K562 (cell line): ENCODE measurements around the gene SND1. TPM values are rescaled to one million over a fixed set of nuclear protein-coding genes. Genes with fewer than 3 reads are reported as not detected.

Source experiments
- CBFA2T2 ChIP-seq: fragments of 450-650 bp; conservative IDR thresholded peaks from 2 replicates; pipeline ENCODE4 v1.6.1; 2017; ENCODE audit warnings: mild to moderate bottlenecking
- DMBX1 ChIP-seq: fragments of 250-450 bp; sonication (Bioruptor Pico); IDR thresholded peaks from 2 replicates; pipeline ENCODE4 v1.8.0; 2022; ENCODE audit warnings: inconsistent platforms, mild to moderate bottlenecking, moderate library complexity, borderline replicate concordance
- DNMT1 ChIP-seq: fragments of 450-650 bp; IDR thresholded peaks from 2 replicates; pipeline ENCODE4 v1.6.1; 2016; ENCODE audit warnings: antibody characterized with exemption, mild to moderate bottlenecking
- KAT7 ChIP-seq: sonication (generic); formaldehyde crosslinking; IDR thresholded peaks from 2 replicates; pipeline ENCODE4 v1.8.0; 2022; ENCODE audit warnings: missing genetic modification reagents, mild to moderate bottlenecking, borderline replicate concordance
- NR2C2 ChIP-seq, 2 experiments: fragments of 200-800 bp in 1 of 2; sonication (Bioruptor generic) in 1 of 2; sonication (generic) in 1 of 2; formaldehyde crosslinking in 1 of 2; IDR thresholded peaks; 2 replicates each; pipeline versions ENCODE4 v1.6.1 to v1.8.0; 2016 to 2022; ENCODE audit warnings: mild to moderate bottlenecking in 1 of 2, missing compliant biosample characterization in 1 of 2, missing genetic modification characterization in 1 of 2, missing genetic modification reagents in 1 of 2
- PKNOX1 ChIP-seq: fragments of 450-650 bp; IDR thresholded peaks from 2 replicates; pipeline ENCODE4 v1.6.1; 2016
- PTRF ChIP-seq: fragments of 450-650 bp; IDR thresholded peaks from 2 replicates; pipeline ENCODE4 v1.6.1; 2016; ENCODE audit warnings: mild to moderate bottlenecking, missing genetic modification characterization, missing compliant biosample characterization
- RFX5 ChIP-seq: IDR thresholded peaks from 2 replicates; pipeline ENCODE4 v1.6.1; 2011; ENCODE audit warnings: low read depth, mild to moderate bottlenecking, improper control_type of control experiment, low read length
- SMARCA5 ChIP-seq: fragments of 450-650 bp; IDR thresholded peaks from 2 replicates; pipeline ENCODE4 v1.6.1; 2016
- TCF3 ChIP-seq: sonication (generic); formaldehyde crosslinking; IDR thresholded peaks from 2 replicates; pipeline ENCODE4 v1.4.0; 2020; ENCODE audit warnings: mild to moderate bottlenecking, missing genetic modification reagents
- TCF7L2 ChIP-seq: fragments of 150-350 bp; IDR thresholded peaks from 2 replicates; pipeline ENCODE4 v1.6.1; 2016; ENCODE audit warnings: low read depth, mild to moderate bottlenecking, low read length, moderate library complexity
- TSHZ1 ChIP-seq: fragments of 250-450 bp; sonication (Bioruptor Pico); IDR thresholded peaks from 2 replicates; pipeline ENCODE4 v1.4.0; 2020; ENCODE audit warnings: mild to moderate bottlenecking, moderate library complexity
- U2AF2 ChIP-seq: fragments of 200-400 bp; formaldehyde crosslinking; optimal IDR thresholded peaks from 2 replicates; pipeline ENCODE3; 2017; ENCODE audit warnings: low read depth, mild to moderate bottlenecking, low read length
- ZBTB33 ChIP-seq: sonication (generic); formaldehyde crosslinking; IDR thresholded peaks from 2 replicates; pipeline ENCODE4 v1.8.1; 2023; ENCODE audit warnings: mild to moderate bottlenecking, missing genetic modification reagents
- ZC3H4 ChIP-seq: sonication (generic); formaldehyde crosslinking; IDR thresholded peaks from 2 replicates; pipeline ENCODE4 v1.9.0; 2021; ENCODE audit warnings: missing genetic modification reagents, borderline replicate concordance
- ZFPM2 ChIP-seq: fragments of 250-450 bp; sonication (Bioruptor Pico); IDR thresholded peaks from 2 replicates; pipeline ENCODE4 v1.5.1; 2022; ENCODE audit warnings: mild to moderate bottlenecking
- ZNF197 ChIP-seq: fragments of 200-800 bp; sonication (Bioruptor generic); IDR thresholded peaks from 2 replicates; pipeline ENCODE4 v1.6.1; 2016; ENCODE audit warnings: low read depth, missing genetic modification characterization, missing compliant biosample characterization
- ZNF444 ChIP-seq: fragments of 250-450 bp; sonication (Bioruptor Pico); IDR thresholded peaks from 2 replicates; pipeline ENCODE4 v1.4.0; 2020; ENCODE audit warnings: mild to moderate bottlenecking, moderate library complexity
- ZNF561 ChIP-seq: fragments of 450-650 bp; formaldehyde crosslinking; conservative IDR thresholded peaks from 2 replicates; pipeline ENCODE4 v1.4.0; 2020; ENCODE audit warnings: mild to moderate bottlenecking, moderate library complexity
- polyA plus RNA-seq, 8 experiments: library from polyadenylated mRNA; depleted of rRNA in 4 of 8; stranded (reverse) in 5 of 8; unstranded in 3 of 8; fragments of >200 nt; fragmentation: Nextera tagmentation in 2 of 8; fragmentation: Illumina TruSeq in 1 of 8; extraction: Ambion mirVana in 2 of 8; extraction: Trizol in 1 of 8; gene quantifications; 2 replicates each; pipeline versions ENCODE4 v1.2.1 to v1.2.3, GENCODE V29; 2011 to 2014; ENCODE audit warnings: inconsistent platforms in 1 of 8, missing spikeins in 1 of 8
- total RNA-seq, 7 experiments: library from RNA; depleted of rRNA in 6 of 7; stranded (reverse); fragments of >200 nt in 6 of 7; fragmentation: Illumina TruSeq in 2 of 7; extraction: Trizol in 2 of 7; gene quantifications; 2 replicates each; pipeline versions ENCODE4 v1.2.1 to v1.2.3, GENCODE V29; 2011 to 2021; ENCODE audit warnings: low replicate concordance in 1 of 7
- TF ChIP-seq, protein P1 (sequence below): sonication (generic); formaldehyde crosslinking; IDR thresholded peaks from 2 replicates; pipeline ENCODE4 v1.8.1; 2022; ENCODE audit warnings: missing genetic modification reagents

The SND1 gene
- total and polyA plus RNA-seq, 9 of the 15 experiments (the other 6 are each of a cell fraction or from before 2014, with no cell fraction given): 46.5 to 307 (median 191) TPM

DNA sequence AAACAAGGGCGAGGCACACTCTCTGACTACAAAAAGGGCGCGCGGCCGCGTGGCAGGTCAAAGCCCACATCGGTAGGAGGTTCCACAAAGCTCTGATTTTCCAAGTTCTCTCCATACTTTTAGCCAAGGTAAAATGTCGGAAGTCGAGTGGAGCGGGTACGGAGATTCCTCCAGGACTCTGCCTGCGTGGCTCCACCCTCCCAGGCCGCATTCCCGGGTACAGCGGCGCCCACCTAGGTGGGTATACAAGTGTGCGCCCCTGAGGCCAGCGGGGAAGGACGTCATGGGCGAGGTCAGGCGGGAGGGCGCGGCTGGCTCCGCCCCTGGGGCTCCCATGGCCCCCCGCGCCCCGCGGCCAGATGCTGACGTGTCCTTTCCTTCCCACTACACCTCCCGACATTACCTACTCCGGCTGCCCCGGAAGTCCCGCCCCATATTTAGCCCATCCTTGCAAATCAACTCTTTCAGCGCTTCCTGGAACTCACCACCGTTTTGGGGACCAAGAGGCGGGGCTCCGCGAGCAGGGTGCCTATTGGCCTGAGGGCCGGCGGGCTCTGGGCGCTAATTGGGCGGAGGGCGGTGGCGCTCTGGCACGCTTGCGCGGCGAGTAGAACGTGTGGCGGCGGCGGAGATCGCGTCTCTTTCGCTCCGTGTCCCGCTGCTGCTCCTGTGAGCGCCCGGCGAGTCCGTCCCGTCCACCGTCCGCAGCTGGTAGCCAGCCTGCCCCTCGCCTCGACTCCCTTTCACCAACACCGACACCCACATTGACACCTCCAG, at the start of gene SND1 (continued):
- TF ChIP-seq KAT7 (peak; percentile 93), ZFPM2 (CRISPR knock-in tag) (no peak), DNMT1 (no peak), SMARCA5 (no peak), DMBX1 (peak; percentile 77), TSHZ1 (CRISPR knock-in tag) (no peak), TCF7L2 (0 out of 2 replicates have a peak, but pooled peaks have one; percentile 25), NR2C2 (CRISPR knock-in tag; IDR thresholded peaks at IDR 0.05) (no peak; the same call in 1 of the 2 replicates), NR2C2 (tag; IDR thresholded peaks at IDR 0.05) (peak; percentile 98), U2AF2 (no peak), CBFA2T2 (no peak), ZC3H4 (CRISPR knock-in tag) (no peak; the same call in 1 of the 2 replicates), TCF3 (no peak), ZBTB33 (CRISPR knock-in tag) (no peak), RFX5 (0 out of 2 replicates have a peak, but pooled peaks have one; percentile 10), ZNF444 (CRISPR knock-in tag) (no peak), PKNOX1 (peak; percentile 87), PTRF (tag) (no peak), ZNF197 (CRISPR knock-in tag) (no peak), ZNF561 (no peak)
- TF ChIP-seq, protein P1, sequence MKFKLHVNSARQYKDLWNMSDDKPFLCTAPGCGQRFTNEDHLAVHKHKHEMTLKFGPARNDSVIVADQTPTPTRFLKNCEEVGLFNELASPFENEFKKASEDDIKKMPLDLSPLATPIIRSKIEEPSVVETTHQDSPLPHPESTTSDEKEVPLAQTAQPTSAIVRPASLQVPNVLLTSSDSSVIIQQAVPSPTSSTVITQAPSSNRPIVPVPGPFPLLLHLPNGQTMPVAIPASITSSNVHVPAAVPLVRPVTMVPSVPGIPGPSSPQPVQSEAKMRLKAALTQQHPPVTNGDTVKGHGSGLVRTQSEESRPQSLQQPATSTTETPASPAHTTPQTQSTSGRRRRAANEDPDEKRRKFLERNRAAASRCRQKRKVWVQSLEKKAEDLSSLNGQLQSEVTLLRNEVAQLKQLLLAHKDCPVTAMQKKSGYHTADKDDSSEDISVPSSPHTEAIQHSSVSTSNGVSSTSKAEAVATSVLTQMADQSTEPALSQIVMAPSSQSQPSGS (CRISPR knock-in tag): no peak
